ENCODE results near the gene TRERF1. TPM values are rescaled to one million over a fixed set of nuclear protein-coding genes. Genes with fewer than 3 reads are reported as not detected.

TRERF1 gene
- polyA plus RNA-seq, 1 of the 3 experiments (the other 2 are of a cell fraction): 3.6 TPM

GRCh38 chr6:42243046-42243445 lies 208.7 kb downstream of the TRERF1 start:
- peaks cover 26 to 28% of the 10 kb centered on the region in 2 experiments for H3K36me3 ChIP-seq (replicated peaks in 1 of 2; ENCODE audit: control insufficient read depth in 1 of 2, insufficient read depth in 2 of 2, low read length in 1 of 2)
- H3K9me2 ChIP-seq: no peaks in the 10 kb centered on the region
- no peak for DNase-seq
- H3K4me3 ChIP-seq (ENCODE audit: low read depth in 2 of 2, low read length in 1 of 2): no peak overlapping the region
- ChIA-PET CTCF (interaction anchor here (0.8 to 1.2 kb wide), 2 partner anchors 8 to 290 kb away, joined by 3 read pairs; no protein-coding TSS in a partner anchor), POLR2A (no interaction called here)
- no peak overlapping the region for H3K4me2 ChIP-seq
- H3K79me2 ChIP-seq (ENCODE audit: insufficient read depth): no peaks in the 10 kb centered on the region
- H3K27me3 ChIP-seq (ENCODE audit: insufficient read depth): no peaks in the 10 kb centered on the region
- TF ChIP-seq YY1 (IDR thresholded peaks at IDR 0.05; ENCODE audit: low read depth) (no peak), JUND (IDR thresholded peaks at IDR 0.05) (no peak), EZH2phosphoT487 (IDR thresholded peaks at IDR 0.05; ENCODE audit: borderline replicate concordance, low read depth) (no peak), FOSL2 (IDR thresholded peaks at IDR 0.05; ENCODE audit: borderline replicate concordance, low read depth) (no peak), USF1 (IDR thresholded peaks at IDR 0.05; ENCODE audit: borderline replicate concordance, low read depth) (no peak), FOXJ3 (CRISPR knock-in tag; IDR thresholded peaks at IDR 0.05) (no peak), EP300 (IDR thresholded peaks at IDR 0.05; ENCODE audit: borderline replicate concordance in 1 of 2, low read depth in 1 of 2, low read length in 1 of 2) (no peak), NRF1 (IDR thresholded peaks at IDR 0.05; ENCODE audit: low read depth, low read length) (no peak), FOXM1 (IDR thresholded peaks at IDR 0.05; ENCODE audit: low read depth) (no peak), SMC3 (IDR thresholded peaks at IDR 0.05; ENCODE audit: low read depth, low read length) (no peak), GATA2 (CRISPR knock-in tag; IDR thresholded peaks at IDR 0.05) (no peak), MEF2A (IDR thresholded peaks at IDR 0.05; ENCODE audit: borderline replicate concordance, low read depth) (no peak), POLR2AphosphoS5 (IDR thresholded peaks at IDR 0.05; ENCODE audit: low read depth, low read length) (no peak), REST (IDR thresholded peaks at IDR 0.05; ENCODE audit: low read depth, low read length) (no peak), RAD21 (IDR thresholded peaks at IDR 0.05; ENCODE audit: low read length) (no peak)
- TF ChIP-seq, protein P1, sequence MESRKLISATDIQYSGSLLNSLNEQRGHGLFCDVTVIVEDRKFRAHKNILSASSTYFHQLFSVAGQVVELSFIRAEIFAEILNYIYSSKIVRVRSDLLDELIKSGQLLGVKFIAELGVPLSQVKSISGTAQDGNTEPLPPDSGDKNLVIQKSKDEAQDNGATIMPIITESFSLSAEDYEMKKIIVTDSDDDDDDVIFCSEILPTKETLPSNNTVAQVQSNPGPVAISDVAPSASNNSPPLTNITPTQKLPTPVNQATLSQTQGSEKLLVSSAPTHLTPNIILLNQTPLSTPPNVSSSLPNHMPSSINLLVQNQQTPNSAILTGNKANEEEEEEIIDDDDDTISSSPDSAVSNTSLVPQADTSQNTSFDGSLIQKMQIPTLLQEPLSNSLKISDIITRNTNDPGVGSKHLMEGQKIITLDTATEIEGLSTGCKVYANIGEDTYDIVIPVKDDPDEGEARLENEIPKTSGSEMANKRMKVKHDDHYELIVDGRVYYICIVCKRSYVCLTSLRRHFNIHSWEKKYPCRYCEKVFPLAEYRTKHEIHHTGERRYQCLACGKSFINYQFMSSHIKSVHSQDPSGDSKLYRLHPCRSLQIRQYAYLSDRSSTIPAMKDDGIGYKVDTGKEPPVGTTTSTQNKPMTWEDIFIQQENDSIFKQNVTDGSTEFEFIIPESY (IDR thresholded peaks at IDR 0.05; ENCODE audit: borderline replicate concordance, low read depth): no peak
- H3F3A ChIP-seq (replicated peaks; ENCODE audit: insufficient read depth): no peaks in the 10 kb centered on the region
- H3K27ac ChIP-seq (ENCODE audit: low read depth in 2 of 2, low read length in 1 of 2): no peak overlapping the region
- H2AFZ ChIP-seq (ENCODE audit: low read depth): no peak overlapping the region
- no peaks in the 10 kb centered on the region for H3K4me1 ChIP-seq (ENCODE audit: control insufficient read depth in 1 of 2, insufficient read depth in 2 of 2, low read depth in 1 of 2, low read length in 1 of 2)
- WGBS (ENCODE audit: low lambda C conversion rate): 98% methylated on average over 11 of the region's 11 CpGs
- H3K9me3 ChIP-seq: no peaks in the 10 kb centered on the region
- no peak overlapping the region for H3K9ac ChIP-seq
- no peaks in the 10 kb centered on the region for H4K20me1 ChIP-seq (ENCODE audit: insufficient read depth)

Data from SK-N-SH (cell line).